HG03196 (cell line): ENCODE measurements around the gene CAMP.
"Not testable (repeated sequence)": the region's sequence is repeated elsewhere in the genome, so short reads cannot be mapped to it uniquely, and the experiment has no call there.

Experiments
- ATAC-seq: cut with Tn5 transposase; IDR thresholded peaks from one replicate; pipeline ENCODE4 v1.9.1; 2021; ENCODE audit not compliant: unreplicated experiment

CAMP gene, protein sequence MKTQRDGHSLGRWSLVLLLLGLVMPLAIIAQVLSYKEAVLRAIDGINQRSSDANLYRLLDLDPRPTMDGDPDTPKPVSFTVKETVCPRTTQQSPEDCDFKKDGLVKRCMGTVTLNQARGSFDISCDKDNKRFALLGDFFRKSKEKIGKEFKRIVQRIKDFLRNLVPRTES

DNA sequence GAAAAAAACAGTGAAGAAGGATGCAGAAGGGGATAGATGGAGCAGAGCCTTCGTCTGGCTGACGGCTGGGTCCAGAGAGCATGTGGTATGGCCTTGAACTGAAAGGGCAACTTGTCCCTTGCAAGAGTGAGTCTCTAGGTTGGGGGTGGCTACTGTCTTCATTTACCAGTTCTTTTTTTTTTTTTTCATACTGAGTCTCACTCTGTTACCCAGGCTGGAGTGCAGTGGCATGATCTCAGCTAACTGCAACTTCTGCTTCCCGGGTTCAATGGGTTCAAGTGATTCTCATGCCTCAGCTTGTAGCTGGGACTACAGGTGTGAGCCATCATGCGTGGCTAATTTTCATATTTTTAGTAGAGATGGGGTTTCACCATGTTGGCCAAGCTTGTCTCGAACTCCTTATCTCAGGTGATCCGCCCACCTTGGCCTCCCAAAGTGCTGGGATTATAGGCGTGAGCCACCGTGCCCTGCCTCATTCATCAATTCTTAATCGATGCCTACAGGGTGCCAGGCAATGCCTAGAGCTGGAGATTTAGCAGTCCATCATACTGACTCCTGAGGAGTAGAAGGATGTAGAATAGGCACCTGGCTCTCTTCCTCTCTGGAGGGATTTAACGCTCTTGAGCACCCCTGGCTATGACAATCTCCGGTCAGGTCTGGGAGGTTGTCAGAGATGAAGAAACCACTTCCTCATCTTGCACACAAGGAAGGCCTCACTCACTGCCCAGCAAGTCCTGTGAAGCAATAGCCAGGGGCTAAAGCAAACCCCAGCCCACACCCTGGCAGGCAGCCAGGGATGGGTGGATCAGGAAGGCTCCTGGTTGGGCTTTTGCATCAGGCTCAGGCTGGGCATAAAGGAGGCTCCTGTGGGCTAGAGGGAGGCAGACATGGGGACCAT, at the start of gene CAMP:
Gene CAMP, plus strand, starts transcription at position 880 of the 898 bp plus-strand sequence. Its CDS starts 17 bp downstream, at position 897.
- ATAC-seq = no peak

DNA sequence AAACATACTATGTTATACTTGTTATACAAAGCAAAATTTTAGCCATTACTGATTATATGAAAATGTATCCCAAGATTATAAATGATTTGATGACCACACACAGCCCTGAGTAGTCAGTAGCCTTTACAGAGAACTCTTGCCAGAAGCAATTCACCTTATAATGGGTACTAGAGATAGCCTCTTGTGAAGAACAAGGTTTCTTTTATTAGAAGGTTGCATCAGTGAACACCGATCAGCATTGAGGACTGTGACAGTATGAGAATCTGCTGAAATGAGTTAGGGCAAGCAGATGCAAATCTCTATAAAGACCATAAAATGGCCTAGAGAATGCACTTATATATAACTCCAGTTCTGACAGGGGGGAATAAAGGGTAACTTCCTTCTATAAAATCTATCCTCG, 45.2 kb upstream of the CAMP start:
- no peak for ATAC-seq

- no peak for ATAC-seq
Observed at GRCh38 chr3:48180021-48180420, 43.3 kb upstream of the CAMP start.

- ATAC-seq = no peak
Observed at GRCh38 chr3:48180531-48181253, 42.6 kb upstream of the CAMP start.

DNA sequence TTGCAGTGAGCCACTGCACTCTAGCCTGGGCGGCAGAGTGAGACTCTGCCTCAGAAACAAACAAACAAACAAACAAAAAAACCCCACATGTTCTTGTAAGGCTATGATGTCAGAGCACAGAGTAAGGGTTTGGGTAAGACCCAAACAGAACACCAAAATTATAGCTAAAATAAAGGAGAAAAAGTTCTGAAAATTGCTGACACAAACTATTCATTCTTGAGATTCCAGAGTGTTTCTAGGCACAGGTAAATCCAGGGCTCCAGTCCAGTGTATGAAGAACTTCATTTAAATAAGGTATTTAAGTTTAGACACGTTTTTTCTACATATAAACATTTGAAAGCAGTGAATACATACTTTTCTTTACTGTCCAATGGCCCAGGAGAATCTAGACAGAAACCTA, 39.0 kb upstream of the CAMP start:
- ATAC-seq = no peak

DNA sequence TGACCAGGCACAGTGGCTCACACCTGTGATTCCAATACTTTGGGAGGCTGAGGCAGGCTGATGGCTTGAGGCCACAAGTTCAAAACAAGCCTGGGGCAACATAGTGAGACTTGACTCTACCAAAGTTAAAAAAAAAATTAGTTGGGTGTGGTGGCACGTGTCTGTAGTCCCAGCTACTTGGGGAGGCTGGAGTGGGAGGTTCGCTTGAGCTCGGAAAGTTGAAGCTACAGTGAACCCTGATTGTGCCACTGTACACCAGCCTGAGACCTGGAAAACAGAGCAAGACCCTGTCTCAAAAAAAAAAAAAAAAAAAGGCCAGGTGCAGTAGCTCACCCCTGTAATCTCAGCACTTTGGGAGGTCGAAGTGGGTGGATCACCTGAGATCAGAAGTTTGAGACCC, 38.2 kb upstream of the CAMP start:
- no peak for ATAC-seq

- no peak for ATAC-seq
Observed at GRCh38 chr3:48186631-48187300, 36.5 kb upstream of the CAMP start.

GRCh38 chr3:48187301-48187578, 36.1 kb upstream of the CAMP start:
- ATAC-seq = no peak

DNA sequence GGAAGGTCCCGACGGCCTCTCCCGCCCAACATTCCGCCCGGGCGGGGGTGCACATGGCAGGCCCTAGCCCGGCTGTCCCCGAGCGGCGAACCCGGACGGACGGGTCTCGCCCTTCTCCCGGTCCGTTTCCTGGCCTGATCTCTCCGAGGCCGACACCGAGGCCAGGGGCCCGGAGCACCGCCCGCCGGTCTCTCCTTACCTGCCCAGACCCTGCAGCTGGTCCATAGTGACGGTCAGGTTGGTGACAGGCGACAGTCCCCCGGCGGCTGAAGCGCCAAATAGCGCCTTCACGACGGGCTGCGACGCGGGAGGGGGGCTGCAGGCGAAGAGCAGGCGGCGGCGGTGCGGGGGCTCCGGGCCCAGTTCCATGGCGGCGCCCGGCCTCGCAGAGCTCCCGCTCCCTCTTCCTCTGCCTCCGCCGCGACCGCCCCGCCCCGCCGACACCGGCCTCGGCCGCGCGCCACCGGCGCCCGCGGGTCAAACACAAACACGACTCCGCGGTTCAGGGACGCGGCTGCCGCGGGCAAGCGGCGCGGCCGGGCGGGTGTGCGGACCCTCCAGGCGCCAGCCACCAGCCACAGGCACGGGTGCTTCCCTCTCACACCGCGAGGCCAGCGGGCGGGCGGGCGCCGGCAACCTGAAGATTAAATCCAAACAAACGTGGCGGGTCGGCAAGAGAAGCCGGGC, 35.6 kb upstream of the CAMP start:
- ATAC-seq = peak; percentile 23

DNA sequence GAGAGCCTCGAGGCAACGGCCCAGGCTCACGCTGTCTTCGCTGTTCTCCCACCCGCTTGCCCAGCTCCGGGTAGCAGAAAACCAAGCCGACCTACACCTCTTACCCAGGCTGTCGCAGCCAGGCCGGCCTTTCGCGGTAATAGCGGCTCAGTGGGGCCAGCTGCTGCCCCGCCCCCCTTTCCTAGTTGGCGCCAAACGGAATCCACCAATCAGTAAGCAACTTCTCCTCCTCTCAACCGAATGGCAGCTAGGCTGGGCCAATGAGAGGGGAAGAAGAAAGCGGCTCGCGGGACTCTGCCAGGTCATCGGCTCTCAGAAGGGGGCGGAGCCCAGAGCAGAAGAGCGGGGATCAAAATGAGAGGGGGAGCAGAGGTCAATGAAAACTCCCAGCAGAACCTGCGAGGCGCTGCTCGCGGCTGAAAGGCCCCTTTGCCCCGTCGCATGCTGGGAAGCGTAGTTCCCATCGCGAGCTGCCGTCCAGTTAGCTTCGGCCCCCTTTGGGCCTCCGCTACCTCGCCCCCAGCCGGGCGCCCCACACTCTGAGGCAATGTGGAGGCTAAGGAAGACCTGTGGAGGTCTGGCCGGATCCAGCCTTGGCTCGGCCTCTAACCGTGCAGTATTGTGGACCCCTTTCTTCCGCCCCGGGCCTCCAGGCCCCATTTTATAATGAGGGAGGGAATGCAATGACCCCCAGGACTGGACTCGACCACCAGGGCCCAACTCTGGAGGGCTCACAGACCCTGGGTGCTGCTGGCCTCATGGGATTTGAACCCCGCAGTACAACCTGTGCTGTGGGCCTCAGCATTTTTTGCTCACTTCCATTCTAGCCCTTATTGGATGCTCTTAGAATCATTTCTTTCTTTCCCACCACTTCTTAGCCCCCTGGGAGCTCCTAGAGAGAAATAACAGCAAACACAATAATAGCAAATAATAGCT, 34.8 kb upstream of the CAMP start, which contains the start of gene CDC25A:
Gene CDC25A, minus strand, starts transcription at position 152 of the 936 bp plus-strand sequence. CDS start 470 bp downstream, outside the sequence.
- peak; percentile 88 for ATAC-seq

GRCh38 chr3:48189321-48189720, 34.0 kb upstream of the CAMP start:
- ATAC-seq = no peak

DNA sequence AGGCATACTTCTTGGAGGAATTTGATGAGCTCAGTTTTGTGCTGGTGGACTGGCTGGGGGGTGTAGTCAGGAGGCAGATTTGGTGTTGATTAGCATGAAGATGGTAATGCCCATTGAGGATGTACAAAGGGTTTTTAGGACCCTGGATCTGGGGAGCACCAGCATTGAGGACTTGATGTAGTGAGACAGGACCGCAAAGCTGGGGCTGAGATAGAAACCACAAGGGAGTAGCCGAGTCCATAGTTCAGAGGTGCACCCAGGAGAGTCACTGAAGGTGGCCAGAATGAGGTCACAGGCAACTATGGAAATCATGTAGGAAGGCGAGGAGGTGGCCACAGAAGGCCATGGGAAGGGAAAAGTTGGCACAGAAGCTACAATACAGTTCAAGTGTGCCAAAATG, 32.4 kb upstream of the CAMP start:
- no peak for ATAC-seq

DNA sequence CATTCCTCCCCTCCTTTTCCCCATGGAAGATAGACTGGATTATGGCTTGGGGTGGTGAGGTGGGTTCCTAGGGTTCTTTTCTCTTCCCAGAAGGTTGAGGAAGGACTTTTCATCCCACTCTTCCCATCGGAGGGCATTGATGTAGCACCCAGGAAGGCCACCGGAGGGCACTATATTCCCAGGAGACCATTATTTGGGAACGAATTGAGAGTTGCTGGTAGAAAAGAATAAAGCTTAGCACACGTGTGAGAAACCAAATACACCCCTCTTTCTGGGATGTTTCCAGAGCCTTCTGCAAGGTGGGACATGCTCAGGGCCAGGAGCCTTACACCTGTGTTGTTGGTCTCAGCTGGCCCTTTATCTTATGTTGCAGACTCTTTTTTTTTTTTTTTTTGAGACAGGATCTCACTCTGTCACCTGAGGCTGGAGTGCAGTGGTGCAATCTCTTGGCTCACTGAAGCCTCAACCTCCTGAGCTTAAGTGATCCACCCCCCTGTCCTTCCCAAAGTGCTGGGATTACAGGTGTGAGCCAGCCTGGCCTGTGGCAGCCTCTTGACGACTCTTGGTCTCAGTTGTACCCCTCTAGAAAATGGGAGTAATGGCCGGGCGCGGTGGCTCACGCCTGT, 28.7 kb upstream of the CAMP start:
- no peak for ATAC-seq

DNA sequence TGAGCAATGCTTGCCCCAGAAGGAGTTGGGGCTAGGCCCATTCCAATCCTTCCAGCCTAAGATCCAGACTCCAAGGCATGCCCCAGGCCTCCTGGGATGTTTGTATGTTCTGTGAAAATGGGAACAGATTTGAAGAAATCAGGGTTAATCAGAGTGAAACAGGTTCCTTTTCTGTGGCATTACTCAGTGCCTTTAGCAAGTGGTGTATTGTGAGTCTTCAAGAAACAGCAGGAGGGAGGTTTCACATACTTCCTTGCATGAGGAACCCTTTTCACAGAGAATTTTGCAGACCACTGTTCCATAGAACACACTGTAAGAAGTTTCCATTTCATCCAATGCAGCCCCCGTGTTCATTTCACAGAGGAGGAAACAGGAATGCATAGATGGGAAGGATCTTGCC, 26.7 kb upstream of the CAMP start:
- ATAC-seq = no peak

DNA sequence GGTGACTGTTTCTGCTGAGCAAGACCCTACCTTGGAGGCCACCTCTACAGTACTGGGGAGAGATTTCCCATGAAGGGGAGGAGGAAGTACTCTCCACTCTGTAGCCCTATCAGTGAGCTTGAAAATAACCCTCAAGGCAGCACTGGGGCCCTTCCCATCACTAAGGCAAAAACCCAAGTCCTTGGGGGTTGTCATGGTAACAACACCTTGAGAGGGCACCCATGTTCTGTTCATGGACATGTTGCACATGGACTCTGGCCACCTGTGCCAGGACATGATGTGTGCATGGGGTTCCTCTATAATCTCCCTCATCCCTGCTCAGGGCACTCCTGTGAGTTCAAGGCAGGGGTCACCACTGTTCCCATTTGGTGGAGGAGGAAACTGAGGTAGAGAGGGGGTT, 24.2 kb upstream of the CAMP start:
- ATAC-seq = no peak

- ATAC-seq = no peak
Observed at GRCh38 chr3:48202632-48203031, 20.7 kb upstream of the CAMP start.

- no peak for ATAC-seq
Observed at GRCh38 chr3:48208076-48208475, 15.2 kb upstream of the CAMP start.

GRCh38 chr3:48209445-48209844, 13.8 kb upstream of the CAMP start:
- ATAC-seq = no peak

- ATAC-seq = not testable (repeated sequence)
Observed at GRCh38 chr3:48210534-48210933, 12.8 kb upstream of the CAMP start.
